BLaER1 treated with 17β-estradiol and CSF1 and Interleukin-3, amounts not matched to agents 10 nM and 100 nM (cell line): Measurements from ENCODE around the gene ZMIZ1.
A peak's percentile ranks its signal among the peaks of the same experiment; 100 is the strongest.

Source experiments
- H3K27ac ChIP-seq, 11 experiments: shearing (Covaris generic); formaldehyde crosslinking; 2 replicates each; pipeline ENCODE4 v1.8.1; 2022
- H3K27me3 ChIP-seq, 11 experiments: shearing (Covaris generic); formaldehyde crosslinking; 2 replicates each; pipeline ENCODE4 v1.8.1; 2022
- H3K36me3 ChIP-seq, 11 experiments: shearing (Covaris generic); formaldehyde crosslinking; 2 replicates each; pipeline ENCODE4 v1.8.1; 2022
- H3K4me1 ChIP-seq, 10 experiments: shearing (Covaris generic); formaldehyde crosslinking; 2 replicates each; pipeline ENCODE4 v1.8.1; 2022
- H3K4me2 ChIP-seq, 11 experiments: shearing (Covaris generic); formaldehyde crosslinking; 2 replicates each; pipeline ENCODE4 v1.8.1; 2022
- H3K4me3 ChIP-seq, 10 experiments: shearing (Covaris generic); formaldehyde crosslinking; 2 replicates each; pipeline ENCODE4 v1.8.1; 2022
- H3K9ac ChIP-seq, 11 experiments: shearing (Covaris generic); formaldehyde crosslinking; 2 replicates each; pipeline ENCODE4 v1.8.1; 2022
- H3K9me3 ChIP-seq, 11 experiments: shearing (Covaris generic); formaldehyde crosslinking; replicated peaks in 1 of 11; 2 replicates each; pipeline ENCODE4 v1.8.1; 2022
- H4K20me1 ChIP-seq, 11 experiments: shearing (Covaris generic); formaldehyde crosslinking; 2 replicates each; pipeline ENCODE4 v1.8.1; 2022
- Cebpa-rat ChIP-seq, 11 experiments: shearing (Covaris generic); IDR thresholded peaks; 2 replicates each; pipeline ENCODE4 v1.8.1; 2022

ZMIZ1 gene

DNA sequence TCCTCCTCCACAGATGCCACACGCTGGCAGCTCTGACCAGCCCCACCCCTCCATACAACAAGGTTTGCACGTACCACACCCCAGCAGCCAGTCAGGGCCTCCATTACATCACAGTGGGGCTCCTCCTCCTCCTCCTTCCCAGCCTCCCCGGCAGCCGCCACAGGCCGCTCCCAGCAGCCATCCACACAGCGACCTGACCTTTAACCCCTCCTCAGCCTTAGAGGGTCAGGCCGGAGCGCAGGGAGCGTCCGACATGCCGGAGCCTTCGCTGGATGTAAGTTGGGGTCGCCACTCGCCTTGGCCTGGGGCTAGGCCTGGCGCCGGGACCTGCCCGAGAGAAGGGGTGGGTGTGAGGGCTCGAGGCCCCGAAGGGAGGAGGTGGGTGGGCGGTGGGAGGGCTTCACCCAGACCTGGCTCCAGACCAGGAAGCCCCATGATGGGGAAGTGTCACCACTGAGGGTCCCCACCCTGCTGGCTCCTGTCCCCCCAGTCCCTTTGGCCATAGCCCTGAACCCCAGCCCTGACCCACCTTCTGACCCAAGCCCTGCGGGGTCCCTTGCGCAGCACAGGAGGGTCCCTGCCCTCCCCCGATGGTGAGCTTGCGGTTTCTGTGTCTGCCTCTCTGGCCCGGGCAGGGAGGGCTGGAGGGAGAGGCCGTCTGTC lies 242.3 kb downstream of the ZMIZ1 start:
- Histone ChIP-seq H3K4me3 (no peak overlapping the region), H3K27me3 (no peaks in the 10 kb centered on the region), H3K27ac (peak overlapping the region in 1 of 11 experiments; percentile 31; a peak in 1 of 22 replicates), H3K4me1 (peaks cover 45 to 69% (median 54%) of the 10 kb centered on the region in 10 experiments), H3K9ac (no peak overlapping the region), H3K36me3 (peaks cover 89 to 100% (median 96%) of the 10 kb centered on the region in 11 experiments), H4K20me1 (peaks cover 50 to 100% (median 99%) of the 10 kb centered on the region in 11 experiments), H3K9me3 (no peaks in the 10 kb centered on the region), H3K4me2 (no peak overlapping the region)
- no peak for TF ChIP-seq Cebpa-rat (IDR thresholded peaks at IDR 0.05)

DNA sequence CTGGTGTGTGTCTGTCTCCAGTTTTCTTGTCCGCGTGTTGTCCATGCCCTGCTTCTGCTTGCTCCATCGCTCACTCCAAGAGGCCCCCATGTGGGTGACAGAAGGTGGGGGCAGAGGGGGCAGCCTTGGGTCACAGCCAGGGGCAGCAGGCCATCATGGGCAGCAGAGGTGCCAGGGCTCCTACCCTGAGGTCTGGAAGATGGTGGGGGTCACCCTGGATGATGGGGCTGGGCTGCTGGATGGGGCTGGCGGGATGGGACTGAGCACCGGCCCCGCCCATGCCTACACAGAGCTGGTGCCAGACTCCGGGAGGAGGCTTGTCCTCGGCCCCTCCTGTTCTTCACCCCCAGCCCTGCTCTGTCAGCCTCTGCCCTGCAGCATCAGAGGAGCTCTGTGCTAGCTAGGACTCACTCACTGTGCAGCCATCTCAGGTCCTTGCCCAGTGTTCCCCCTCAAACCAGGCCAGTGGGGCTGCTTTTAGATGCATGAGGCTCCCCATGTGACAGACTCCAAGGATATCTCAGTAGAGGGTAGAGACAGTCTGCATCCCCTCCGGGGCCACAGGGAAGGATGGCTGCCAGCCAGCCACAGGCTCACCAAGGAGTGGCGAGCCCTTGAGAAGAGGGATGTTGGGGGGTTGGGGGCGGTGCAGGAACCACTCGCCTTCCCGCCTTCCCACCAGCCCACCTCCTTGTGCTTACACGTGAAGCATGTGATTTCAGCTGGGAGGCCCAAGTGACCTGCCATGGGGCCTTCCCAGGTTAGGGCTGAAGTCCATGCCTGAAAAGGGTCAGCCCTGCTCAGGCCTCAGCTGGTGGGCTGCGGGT lies 243.0 kb downstream of the ZMIZ1 start:
- Histone ChIP-seq H3K27me3 (no peaks in the 10 kb centered on the region), H3K4me1 (peaks cover 50 to 72% (median 62%) of the 10 kb centered on the region in 10 experiments), H3K36me3 (peaks cover 81 to 92% (median 89%) of the 10 kb centered on the region in 11 experiments), H3K9ac (no peak overlapping the region), H3K27ac (peak overlapping the region in 1 of 11 experiments; percentile 31; a peak in 1 of 22 replicates), H3K4me2 (no peak overlapping the region), H4K20me1 (peaks cover 55 to 100% (median 99%) of the 10 kb centered on the region in 11 experiments), H3K9me3 (no peaks in the 10 kb centered on the region), H3K4me3 (no peak overlapping the region)
- TF ChIP-seq Cebpa-rat (IDR thresholded peaks at IDR 0.05), result no peak

DNA sequence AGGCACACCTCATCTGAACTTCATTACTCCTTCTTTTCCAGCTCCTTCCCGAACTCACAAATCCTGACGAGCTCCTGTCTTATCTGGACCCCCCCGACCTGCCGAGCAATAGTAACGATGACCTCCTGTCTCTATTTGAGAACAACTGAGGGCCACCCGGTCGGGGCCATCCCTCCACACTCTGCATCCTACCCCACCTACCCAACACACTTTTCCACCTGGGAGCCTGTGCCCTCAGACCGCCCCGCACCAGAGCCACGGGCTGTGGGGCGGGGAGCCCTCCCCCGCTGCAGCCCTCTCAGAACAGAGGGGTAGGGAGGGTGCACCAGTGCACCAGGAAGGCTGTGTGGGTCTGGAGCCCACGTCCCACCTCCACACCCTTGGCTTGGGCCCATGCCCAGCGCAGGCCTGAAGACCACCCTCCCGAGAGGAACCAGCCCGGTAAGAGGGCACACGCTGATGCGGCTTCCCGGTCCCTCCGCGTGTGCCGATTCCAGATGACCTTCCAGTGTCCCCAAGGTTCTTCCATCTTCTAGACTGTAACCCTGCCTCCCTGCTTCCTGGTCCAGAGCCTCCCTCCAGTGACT lies 243.9 kb downstream of the ZMIZ1 start:
- no peak overlapping the region for H3K9ac ChIP-seq
- H3K4me3 ChIP-seq, result no peak overlapping the region
- no peak overlapping the region; a peak in 1 of 22 replicates for H3K27ac ChIP-seq
- H4K20me1 ChIP-seq, result peaks cover 63 to 99% (median 98%) of the 10 kb centered on the region in 11 experiments
- no peaks in the 10 kb centered on the region for H3K9me3 ChIP-seq
- no peaks in the 10 kb centered on the region for H3K27me3 ChIP-seq
- no peak overlapping the region for H3K4me2 ChIP-seq
- H3K4me1 ChIP-seq, result peaks cover 59 to 76% (median 69%) of the 10 kb centered on the region in 10 experiments
- TF ChIP-seq Cebpa-rat (IDR thresholded peaks at IDR 0.05), result no peak
- peaks cover 72 to 83% (median 80%) of the 10 kb centered on the region in 11 experiments for H3K36me3 ChIP-seq

DNA sequence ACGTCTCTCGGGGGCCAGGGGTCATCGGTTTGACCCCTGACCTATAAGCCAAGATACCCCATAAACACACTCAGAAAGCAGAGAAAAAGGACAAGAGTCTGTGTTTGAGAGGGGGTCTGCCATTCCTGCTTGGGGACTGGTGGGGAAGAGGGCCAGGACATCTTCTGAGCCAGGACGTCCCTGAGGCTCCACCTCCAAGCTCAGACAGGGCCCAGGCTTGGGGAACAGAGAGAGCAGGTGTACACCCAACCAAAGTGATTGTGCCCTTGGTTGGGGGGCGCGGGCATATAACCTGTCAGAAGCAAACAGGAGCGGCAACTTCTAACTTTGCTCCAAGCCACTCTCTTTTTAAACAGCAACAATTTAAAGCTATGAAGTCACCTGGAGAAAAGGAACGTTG lies 244.6 kb downstream of the ZMIZ1 start:
- H3K9me3 ChIP-seq, result no peaks in the 10 kb centered on the region
- no peaks in the 10 kb centered on the region for H3K27me3 ChIP-seq
- H3K4me3 ChIP-seq, result no peak overlapping the region
- H4K20me1 ChIP-seq, result peaks cover 61 to 98% (median 92%) of the 10 kb centered on the region in 11 experiments
- peak overlapping the region in 1 of 11 experiments; percentile 2; a peak in 1 of 22 replicates for H3K4me2 ChIP-seq
- peak overlapping the region in 2 of 11 experiments; percentile 19 to 42; a peak in 2 of 22 replicates for H3K27ac ChIP-seq
- TF ChIP-seq Cebpa-rat (IDR thresholded peaks at IDR 0.05), result no peak
- H3K9ac ChIP-seq, result 0 out of 22 replicates have a peak overlapping the region, but pooled peaks of 1 of the 11 experiments have one; percentile 5
- peaks cover 63 to 76% (median 71%) of the 10 kb centered on the region in 10 experiments for H3K4me1 ChIP-seq
- peaks cover 66 to 77% (median 73%) of the 10 kb centered on the region in 11 experiments for H3K36me3 ChIP-seq

DNA sequence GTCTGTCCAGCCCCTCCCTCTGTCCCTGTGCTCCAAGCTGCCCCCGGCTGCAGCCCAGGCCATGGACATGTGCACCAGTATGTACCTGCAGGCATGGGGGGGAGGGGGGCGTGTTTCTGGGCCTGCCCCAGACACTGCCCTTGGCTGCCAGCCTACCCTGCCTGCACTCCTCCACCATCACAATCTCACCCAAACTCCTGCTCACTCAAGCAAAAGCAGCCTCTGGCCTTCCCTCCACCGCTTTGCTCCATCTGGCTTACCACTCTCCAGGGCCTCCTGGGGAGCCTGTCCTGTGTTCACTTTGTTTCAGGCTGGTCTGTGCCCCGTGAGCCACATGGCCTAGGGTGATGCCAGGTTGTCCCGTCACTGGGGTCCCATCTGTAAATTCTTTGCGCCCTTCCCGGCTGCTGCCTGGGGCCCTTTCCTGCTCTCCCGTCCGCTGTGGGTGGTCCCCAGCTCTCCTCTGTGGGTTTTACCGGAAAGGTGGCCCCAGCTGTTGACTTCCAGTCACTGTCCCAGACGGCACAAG lies 245.2 kb downstream of the ZMIZ1 start:
- Histone ChIP-seq H3K9ac (0 out of 22 replicates have a peak overlapping the region, but pooled peaks of 1 of the 11 experiments have one; percentile 5), H4K20me1 (peaks cover 57 to 93% (median 86%) of the 10 kb centered on the region in 11 experiments), H3K27me3 (peaks cover 0 to 5% (median 0%) of the 10 kb centered on the region in 11 experiments; a peak in 2 of 22 replicates), H3K4me1 (peaks cover 63 to 76% (median 72%) of the 10 kb centered on the region in 10 experiments), H3K4me3 (no peak overlapping the region), H3K9me3 (peaks cover 0 to 4% (median 0%) of the 10 kb centered on the region in 11 experiments; a peak in 1 of 22 replicates), H3K27ac (peak overlapping the region in 3 of 11 experiments; percentile 4 to 42 (median 19); a peak in 4 of 22 replicates), H3K4me2 (peak overlapping the region in 1 of 11 experiments; percentile 5; a peak in 3 of 22 replicates), H3K36me3 (peaks cover 60 to 70% (median 67%) of the 10 kb centered on the region in 11 experiments)
- no peak for TF ChIP-seq Cebpa-rat (IDR thresholded peaks at IDR 0.05)

DNA sequence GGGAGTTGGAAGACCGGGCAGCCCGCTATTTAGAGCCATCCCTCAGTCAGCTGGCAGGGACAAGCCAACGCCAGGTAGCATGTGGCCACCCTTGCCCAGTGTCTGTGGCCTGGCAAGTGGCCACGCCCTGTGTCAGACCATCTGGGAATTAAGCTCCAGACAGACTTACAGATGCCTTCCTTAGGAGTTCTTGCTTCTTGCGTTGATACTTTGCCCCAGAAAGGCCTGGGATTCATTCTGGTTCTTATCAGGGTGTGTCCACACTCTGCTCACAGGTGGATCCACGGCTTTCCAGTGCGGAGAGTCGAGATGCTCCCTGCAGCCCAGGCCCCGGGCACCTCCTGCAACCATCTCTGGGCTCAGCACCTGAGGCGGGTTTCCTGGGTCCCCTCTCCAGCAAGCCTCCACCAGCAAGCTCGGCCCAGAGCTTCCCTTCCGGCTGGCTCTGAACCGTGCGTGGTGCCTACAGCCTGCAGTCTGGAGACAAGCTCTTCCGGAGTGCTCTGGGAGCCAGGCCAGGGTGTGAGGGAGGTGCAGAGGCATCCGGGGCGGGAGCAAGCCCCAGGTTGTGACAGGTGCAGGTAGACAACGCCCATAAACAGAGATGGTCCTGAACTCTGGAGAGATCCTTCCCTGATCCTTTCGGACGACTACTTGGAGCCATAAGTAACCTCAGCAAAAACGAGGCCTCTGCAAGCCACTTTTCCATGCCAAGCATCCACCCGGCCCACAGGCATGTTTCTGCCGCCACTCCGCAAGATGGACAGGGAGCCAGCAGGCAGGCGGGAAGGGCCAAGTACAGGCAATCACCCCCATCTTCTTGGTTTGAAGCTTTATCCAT lies 246.2 kb downstream of the ZMIZ1 start:
- Histone ChIP-seq H3K9me3 (peaks cover 0 to 6% (median 0%) of the 10 kb centered on the region in 11 experiments; a peak in 1 of 22 replicates), H3K4me3 (no peak overlapping the region), H4K20me1 (peaks cover 57 to 83% (median 75%) of the 10 kb centered on the region in 11 experiments), H3K27ac (peak overlapping the region in 2 of 11 experiments; percentile 5 to 86; a peak in 3 of 22 replicates), H3K4me2 (peak overlapping the region in 10 of 11 experiments; percentile 2 to 98 (median 88); a peak in 12 of 22 replicates), H3K27me3 (peaks cover 0 to 6% (median 0%) of the 10 kb centered on the region in 11 experiments; a peak in 3 of 22 replicates), H3K4me1 (peaks cover 64 to 81% (median 73%) of the 10 kb centered on the region in 10 experiments), H3K9ac (0 out of 22 replicates have a peak overlapping the region, but pooled peaks of 1 of the 11 experiments have one; percentile 7), H3K36me3 (peaks cover 49 to 60% (median 57%) of the 10 kb centered on the region in 11 experiments)
- TF ChIP-seq Cebpa-rat (IDR thresholded peaks at IDR 0.05), result no peak

DNA sequence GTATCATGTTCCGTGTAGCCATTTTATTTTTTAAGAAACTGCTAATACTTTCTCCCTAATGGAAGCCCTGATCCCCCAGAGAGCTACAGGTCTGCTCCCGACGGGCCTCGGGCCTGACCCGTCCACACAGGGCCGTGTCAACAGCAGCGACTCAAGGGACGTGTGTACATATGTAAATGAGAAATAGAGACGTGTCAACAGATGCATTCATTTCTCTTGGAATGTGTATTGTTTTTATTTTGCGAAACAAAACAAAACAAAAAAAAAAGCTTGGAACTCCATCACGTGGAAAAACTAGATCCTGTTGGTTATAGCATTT lies 246.8 kb downstream of the ZMIZ1 start:
- peaks cover 44 to 54% (median 51%) of the 10 kb centered on the region in 11 experiments for H3K36me3 ChIP-seq
- H3K27ac ChIP-seq, result peak overlapping the region in 3 of 11 experiments; percentile 3 to 86 (median 76); a peak in 2 of 22 replicates
- H4K20me1 ChIP-seq, result peaks cover 57 to 77% (median 70%) of the 10 kb centered on the region in 11 experiments
- H3K9me3 ChIP-seq, result peaks cover 0 to 6% (median 0%) of the 10 kb centered on the region in 11 experiments; a peak in 1 of 22 replicates
- H3K4me2 ChIP-seq, result peak overlapping the region in 10 of 11 experiments; percentile 2 to 98 (median 88); a peak in 16 of 22 replicates
- H3K9ac ChIP-seq, result peak overlapping the region in 1 of 11 experiments; percentile 31; a peak in 1 of 22 replicates
- H3K4me3 ChIP-seq, result no peak overlapping the region
- H3K4me1 ChIP-seq, result peaks cover 69 to 87% (median 78%) of the 10 kb centered on the region in 10 experiments
- peaks cover 0 to 6% (median 0%) of the 10 kb centered on the region in 11 experiments; a peak in 3 of 22 replicates for H3K27me3 ChIP-seq
- no peak for TF ChIP-seq Cebpa-rat (IDR thresholded peaks at IDR 0.05)
